Vagina (tissue), 2 donors: ENCODE data around the gene FRRS1L. TPM values are rescaled to one million over a fixed set of nuclear protein-coding genes. Genes with fewer than 3 reads are reported as not detected.
A peak's percentile ranks its signal among the peaks of the same experiment; 100 is the strongest.

Experiments
- DNase-seq, 2 donors: peaks; one replicate each; pipeline ENCODE4 v3.0.0-alpha.2; 2017; ENCODE audit errors: extremely low spot score in 2 of 2
- H3K27ac ChIP-seq: fragments of 200-600 bp; sonication (generic); one replicate; pipeline ENCODE4 v1.5.1; 2019
- H3K27me3 ChIP-seq: fragments of 200-600 bp; sonication (generic); one replicate; pipeline ENCODE4 v1.5.1; 2019
- H3K36me3 ChIP-seq, 2 donors: fragments of 200-600 bp; sonication (generic); one replicate each; pipeline ENCODE4 v1.5.1; 2017 to 2019
- H3K4me1 ChIP-seq: fragments of 200-600 bp; sonication (generic); one replicate; pipeline ENCODE4 v1.5.1; 2019
- H3K4me3 ChIP-seq, 2 donors: fragments of 200-600 bp; sonication (generic); 1 replicate in 1 of 2; 2 replicates in 1 of 2; pipeline ENCODE4 v1.5.1; 2016 to 2019
- H3K9me3 ChIP-seq: fragments of 200-600 bp; sonication (generic); one replicate; pipeline ENCODE4 v1.5.1; 2019
- POLR2A ChIP-seq, 2 donors: fragments of 450-650 bp; IDR thresholded peaks; one replicate each; pipeline ENCODE4 v1.6.1; 2017; ENCODE audit warnings: antibody characterized with exemption in 2 of 2, mild to moderate bottlenecking in 2 of 2, moderate library complexity in 2 of 2
- POLR2AphosphoS5 ChIP-seq, 2 donors: sonication (generic); formaldehyde crosslinking; IDR thresholded peaks; one replicate each; pipeline ENCODE4 v1.9.0; 2017; ENCODE audit warnings: antibody characterized with exemption in 2 of 2, mild to moderate bottlenecking in 2 of 2, low read depth in 1 of 2; ENCODE audit not compliant: insufficient read depth in 1 of 2
- intact Hi-C: fragments of 100-400 bp; cut with DNase I; formaldehyde crosslinking; loops from one replicate; pipeline ENCODE4 v1.15.1; 2023
- total RNA-seq: library from RNA; depleted of rRNA; stranded (reverse); fragments of >200 nt; gene quantifications from one replicate; pipeline ENCODE4 v1.2.3, GENCODE V29; 2016
- TF ChIP-seq, protein P1 (sequence below), 3 experiments: fragments of 450-650 bp in 2 of 3; fragments of 200-600 bp in 1 of 3; sonication (generic) in 1 of 3; IDR thresholded peaks; one replicate each; pipeline ENCODE4 v1.5.1; 2017 to 2019; ENCODE audit warnings: antibody characterized with exemption in 3 of 3, mild to moderate bottlenecking in 2 of 3, moderate library complexity in 2 of 3

The FRRS1L gene, protein sequence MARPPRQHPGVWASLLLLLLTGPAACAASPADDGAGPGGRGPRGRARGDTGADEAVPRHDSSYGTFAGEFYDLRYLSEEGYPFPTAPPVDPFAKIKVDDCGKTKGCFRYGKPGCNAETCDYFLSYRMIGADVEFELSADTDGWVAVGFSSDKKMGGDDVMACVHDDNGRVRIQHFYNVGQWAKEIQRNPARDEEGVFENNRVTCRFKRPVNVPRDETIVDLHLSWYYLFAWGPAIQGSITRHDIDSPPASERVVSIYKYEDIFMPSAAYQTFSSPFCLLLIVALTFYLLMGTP
- total RNA-seq: 2.2 TPM

DNA sequence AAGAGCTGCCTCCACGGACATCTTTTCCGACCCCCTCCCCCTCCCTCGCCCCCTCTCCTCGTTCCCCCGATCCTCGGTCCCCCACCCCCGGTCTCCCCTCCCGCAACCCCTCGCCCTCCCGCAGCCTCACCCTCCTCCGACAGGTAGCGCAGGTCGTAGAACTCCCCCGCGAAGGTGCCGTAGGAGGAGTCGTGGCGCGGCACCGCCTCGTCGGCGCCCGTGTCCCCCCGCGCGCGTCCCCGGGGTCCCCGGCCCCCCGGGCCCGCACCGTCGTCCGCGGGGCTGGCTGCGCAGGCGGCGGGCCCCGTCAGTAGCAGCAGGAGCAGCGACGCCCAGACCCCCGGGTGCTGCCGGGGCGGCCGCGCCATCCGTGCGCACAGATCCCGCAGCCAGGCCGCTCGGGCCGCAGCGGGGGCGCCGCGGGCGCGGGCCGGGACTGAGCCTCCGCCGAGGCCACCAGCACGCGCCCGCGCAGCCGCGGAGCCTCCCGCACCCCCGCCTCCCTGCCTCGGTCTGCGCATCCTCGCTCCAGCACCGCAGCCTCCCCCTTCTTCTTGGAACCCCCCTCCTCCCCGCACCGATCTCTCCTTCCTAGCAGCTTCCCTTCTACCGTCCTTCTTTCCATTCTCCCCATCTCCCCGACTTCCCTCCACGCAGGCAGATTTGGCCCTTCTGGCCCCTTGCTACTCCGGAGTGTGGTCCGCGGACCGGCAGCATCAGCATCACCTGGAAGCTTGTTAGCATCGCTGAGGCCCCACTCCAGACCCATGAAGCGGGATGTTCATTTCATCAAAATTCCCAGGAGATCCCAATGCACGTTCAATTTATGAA, at the start of gene FRRS1L:
Gene FRRS1L (minus strand): TSS at position 479 of the 831 bp plus-strand sequence. CDS start 111 bp downstream, at position 368.
- Histone ChIP-seq H3K36me3 (no peaks in the 10 kb centered on the region), H3K27me3 (no peaks in the 10 kb centered on the region), H3K9me3 (no peaks in the 10 kb centered on the region), H3K4me3 (peak within 1 kb of the TSS in 1 of 2 donors; percentile 38), H3K4me1 (no peaks in the 10 kb centered on the region), H3K27ac (no peak within 1 kb of the TSS)
- intact Hi-C loops: no loop called here
- no peak for DNase-seq
- TF ChIP-seq POLR2AphosphoS5 (IDR thresholded peaks at IDR 0.05; ENCODE audit: insufficient read depth in 1 of 2, low read depth in 1 of 2) (no peak), POLR2A (IDR thresholded peaks at IDR 0.05) (no peak)
- TF ChIP-seq, protein P1, sequence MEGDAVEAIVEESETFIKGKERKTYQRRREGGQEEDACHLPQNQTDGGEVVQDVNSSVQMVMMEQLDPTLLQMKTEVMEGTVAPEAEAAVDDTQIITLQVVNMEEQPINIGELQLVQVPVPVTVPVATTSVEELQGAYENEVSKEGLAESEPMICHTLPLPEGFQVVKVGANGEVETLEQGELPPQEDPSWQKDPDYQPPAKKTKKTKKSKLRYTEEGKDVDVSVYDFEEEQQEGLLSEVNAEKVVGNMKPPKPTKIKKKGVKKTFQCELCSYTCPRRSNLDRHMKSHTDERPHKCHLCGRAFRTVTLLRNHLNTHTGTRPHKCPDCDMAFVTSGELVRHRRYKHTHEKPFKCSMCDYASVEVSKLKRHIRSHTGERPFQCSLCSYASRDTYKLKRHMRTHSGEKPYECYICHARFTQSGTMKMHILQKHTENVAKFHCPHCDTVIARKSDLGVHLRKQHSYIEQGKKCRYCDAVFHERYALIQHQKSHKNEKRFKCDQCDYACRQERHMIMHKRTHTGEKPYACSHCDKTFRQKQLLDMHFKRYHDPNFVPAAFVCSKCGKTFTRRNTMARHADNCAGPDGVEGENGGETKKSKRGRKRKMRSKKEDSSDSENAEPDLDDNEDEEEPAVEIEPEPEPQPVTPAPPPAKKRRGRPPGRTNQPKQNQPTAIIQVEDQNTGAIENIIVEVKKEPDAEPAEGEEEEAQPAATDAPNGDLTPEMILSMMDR (IDR thresholded peaks at IDR 0.05): no peak

DNA sequence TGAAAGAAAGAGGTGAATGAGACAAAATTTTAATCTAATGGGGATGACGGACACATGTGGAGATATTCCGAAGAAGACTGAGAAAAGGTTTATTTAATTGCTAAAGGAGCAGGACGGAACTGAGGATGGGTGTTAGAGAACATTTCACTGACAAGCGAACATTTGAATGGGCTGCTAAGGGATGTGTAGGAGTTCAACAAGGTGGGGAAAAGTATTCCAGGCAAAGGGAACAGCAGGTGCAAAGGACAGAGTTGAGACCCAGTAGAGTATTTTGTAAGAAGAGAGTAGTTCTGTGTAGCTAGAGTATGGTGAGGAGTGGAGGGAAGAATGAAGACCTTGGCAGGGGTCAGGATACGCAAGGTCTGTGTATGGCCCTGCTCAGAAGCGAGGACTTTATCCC, 47.4 kb upstream of the FRRS1L start:
- TF ChIP-seq POLR2A (IDR thresholded peaks at IDR 0.05) (no peak), POLR2AphosphoS5 (IDR thresholded peaks at IDR 0.05; ENCODE audit: insufficient read depth in 1 of 2, low read depth in 1 of 2) (no peak)
- TF ChIP-seq, protein P1 (IDR thresholded peaks at IDR 0.05): no peak
- intact Hi-C loops: no loop called here
- H3K27me3 ChIP-seq: no peaks in the 10 kb centered on the region
- DNase-seq: no peak
- no peaks in the 10 kb centered on the region for H3K9me3 ChIP-seq
- H3K27ac ChIP-seq: no peak overlapping the region
- H3K4me3 ChIP-seq: no peak overlapping the region
- H3K4me1 ChIP-seq: no peaks in the 10 kb centered on the region
- no peaks in the 10 kb centered on the region for H3K36me3 ChIP-seq

DNA sequence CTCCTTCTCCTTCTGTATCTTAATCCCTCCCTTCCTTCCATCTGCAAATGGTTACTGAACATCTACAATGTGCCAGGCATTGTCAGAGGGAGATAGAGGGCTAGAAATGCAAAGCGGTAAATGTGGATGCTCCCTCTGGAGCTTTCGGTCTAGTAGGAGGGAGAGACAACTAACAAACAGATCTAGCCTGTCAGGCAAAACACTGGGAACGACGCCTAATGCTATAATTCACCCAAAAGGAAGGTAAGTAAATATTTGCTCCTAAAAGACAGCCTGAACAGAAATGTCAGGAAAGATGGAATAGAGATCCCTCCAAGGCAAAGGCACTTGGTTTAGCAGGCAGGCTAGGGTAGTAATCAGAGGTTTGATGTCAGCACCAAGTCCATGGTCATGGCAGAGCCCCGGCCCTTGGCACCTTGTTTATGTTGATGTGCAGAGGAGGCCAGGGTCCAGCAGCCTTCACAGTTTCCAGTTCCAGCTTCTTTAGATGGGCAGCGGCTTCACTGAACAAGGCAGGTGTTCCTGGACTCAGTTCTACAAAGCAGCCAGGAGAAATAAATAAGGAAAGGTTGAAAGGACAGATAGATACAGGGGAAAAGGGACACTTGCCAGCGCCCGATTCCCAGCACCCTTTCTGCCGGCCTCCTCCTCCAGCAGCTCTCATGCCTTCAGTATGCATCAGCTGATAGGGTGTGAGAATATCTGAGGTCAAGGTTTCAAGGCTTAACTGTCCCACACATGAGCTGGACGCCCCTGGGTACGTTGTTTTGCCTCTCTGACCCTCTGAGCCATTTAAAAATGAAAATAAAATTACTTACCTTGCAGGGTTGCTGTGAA, 46.5 kb upstream of the FRRS1L start:
- Histone ChIP-seq H3K9me3 (no peaks in the 10 kb centered on the region), H3K27ac (no peak overlapping the region), H3K27me3 (no peaks in the 10 kb centered on the region), H3K36me3 (no peaks in the 10 kb centered on the region), H3K4me3 (no peak overlapping the region), H3K4me1 (no peaks in the 10 kb centered on the region)
- intact Hi-C loops: no loop called here
- no peak for DNase-seq
- TF ChIP-seq, protein P1 (IDR thresholded peaks at IDR 0.05): no peak
- TF ChIP-seq POLR2A (IDR thresholded peaks at IDR 0.05): no peak
- TF ChIP-seq POLR2AphosphoS5 (IDR thresholded peaks at IDR 0.05; ENCODE audit: insufficient read depth in 1 of 2, low read depth in 1 of 2): no peak

DNA sequence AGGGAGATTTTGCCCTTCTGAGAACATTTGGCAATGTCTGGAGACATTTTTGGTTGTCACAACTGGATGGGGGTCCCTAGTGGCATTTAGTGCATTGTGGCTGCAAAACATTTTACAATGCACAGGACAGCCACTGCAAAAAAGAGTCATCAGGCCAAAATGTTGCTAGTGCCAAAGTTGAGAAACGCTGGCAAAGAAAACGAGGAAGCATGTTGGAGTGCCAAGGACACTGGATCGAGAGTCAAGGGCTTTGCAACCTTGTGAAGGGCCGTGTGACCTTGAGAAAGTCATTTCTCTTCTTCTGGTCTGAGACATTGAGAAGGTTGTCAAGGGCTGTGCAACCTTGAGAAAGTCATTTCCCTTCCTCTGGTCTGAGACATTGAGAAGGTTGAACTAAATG, 45.7 kb upstream of the FRRS1L start:
- no peak for DNase-seq
- intact Hi-C loops: no loop called here
- H3K36me3 ChIP-seq: no peaks in the 10 kb centered on the region
- no peaks in the 10 kb centered on the region for H3K27me3 ChIP-seq
- H3K4me1 ChIP-seq: no peaks in the 10 kb centered on the region
- H3K9me3 ChIP-seq: no peaks in the 10 kb centered on the region
- no peak overlapping the region for H3K4me3 ChIP-seq
- H3K27ac ChIP-seq: no peak overlapping the region
- TF ChIP-seq POLR2A (IDR thresholded peaks at IDR 0.05): no peak
- TF ChIP-seq, protein P1 (IDR thresholded peaks at IDR 0.05): no peak
- TF ChIP-seq POLR2AphosphoS5 (IDR thresholded peaks at IDR 0.05; ENCODE audit: insufficient read depth in 1 of 2, low read depth in 1 of 2): no peak
